HL-60 (cell line): ENCODE measurements around the gene STRA6.

Experiments used
- DNase-seq, 2 experiments: peaks; one replicate each; pipeline ENCODE4 v3.0.0-alpha.2; 2010 to 2020; ENCODE audit warnings: low read depth in 1 of 2, low spot score in 1 of 2
- H3K27ac ChIP-seq: fragments of 250-450 bp; sonication (Bioruptor Pico); replicated peaks from 2 replicates; pipeline ENCODE4 v1.5.1; 2020; ENCODE audit warnings: mild to moderate bottlenecking, moderate library complexity
- H3K27me3 ChIP-seq: fragments of 250-450 bp; sonication (Bioruptor Pico); 2 replicates; pipeline ENCODE4 v1.5.1; 2021; ENCODE audit warnings: mild to moderate bottlenecking, moderate library complexity; ENCODE audit not compliant: insufficient read depth, poor library complexity, severe bottlenecking
- H3K4me3 ChIP-seq: replicated peaks from 2 replicates; pipeline ENCODE4 v1.5.1; 2011; ENCODE audit warnings: mild to moderate bottlenecking, control low read depth, low read length; ENCODE audit not compliant: insufficient read depth
- GABPA ChIP-seq: IDR thresholded peaks from 2 replicates; pipeline ENCODE4 v1.6.1; 2012; ENCODE audit warnings: low read depth
- POLR2AphosphoS5 ChIP-seq: IDR thresholded peaks from 2 replicates; pipeline ENCODE4 v1.6.1; 2012; ENCODE audit warnings: low read depth
- REST ChIP-seq: IDR thresholded peaks from 2 replicates; pipeline ENCODE4 v1.6.1; 2012; ENCODE audit warnings: low read depth; ENCODE audit not compliant: insufficient replicate concordance
- SPI1 ChIP-seq: IDR thresholded peaks from 2 replicates; pipeline ENCODE4 v1.6.1; 2012; ENCODE audit warnings: low read depth, mild to moderate bottlenecking, borderline replicate concordance
- long read RNA-seq: library from polyadenylated mRNA; unstranded; transcript quantifications from one replicate; pipeline ENCODE4 v2.0.0, GENCODE V29; 2020
- TF ChIP-seq, protein P1 (sequence below): IDR thresholded peaks from one replicate; pipeline ENCODE4 v1.5.1; 2011; ENCODE audit warnings: low read length, control low read depth, inconsistent platforms; ENCODE audit not compliant: insufficient read depth

STRA6 gene, protein sequence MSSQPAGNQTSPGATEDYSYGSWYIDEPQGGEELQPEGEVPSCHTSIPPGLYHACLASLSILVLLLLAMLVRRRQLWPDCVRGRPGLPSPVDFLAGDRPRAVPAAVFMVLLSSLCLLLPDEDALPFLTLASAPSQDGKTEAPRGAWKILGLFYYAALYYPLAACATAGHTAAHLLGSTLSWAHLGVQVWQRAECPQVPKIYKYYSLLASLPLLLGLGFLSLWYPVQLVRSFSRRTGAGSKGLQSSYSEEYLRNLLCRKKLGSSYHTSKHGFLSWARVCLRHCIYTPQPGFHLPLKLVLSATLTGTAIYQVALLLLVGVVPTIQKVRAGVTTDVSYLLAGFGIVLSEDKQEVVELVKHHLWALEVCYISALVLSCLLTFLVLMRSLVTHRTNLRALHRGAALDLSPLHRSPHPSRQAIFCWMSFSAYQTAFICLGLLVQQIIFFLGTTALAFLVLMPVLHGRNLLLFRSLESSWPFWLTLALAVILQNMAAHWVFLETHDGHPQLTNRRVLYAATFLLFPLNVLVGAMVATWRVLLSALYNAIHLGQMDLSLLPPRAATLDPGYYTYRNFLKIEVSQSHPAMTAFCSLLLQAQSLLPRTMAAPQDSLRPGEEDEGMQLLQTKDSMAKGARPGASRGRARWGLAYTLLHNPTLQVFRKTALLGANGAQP
- long read RNA-seq: 0 reads

- TF ChIP-seq REST (no peak), POLR2AphosphoS5 (no peak), GABPA (no peak), SPI1 (no peak)
- TF ChIP-seq, protein P1, sequence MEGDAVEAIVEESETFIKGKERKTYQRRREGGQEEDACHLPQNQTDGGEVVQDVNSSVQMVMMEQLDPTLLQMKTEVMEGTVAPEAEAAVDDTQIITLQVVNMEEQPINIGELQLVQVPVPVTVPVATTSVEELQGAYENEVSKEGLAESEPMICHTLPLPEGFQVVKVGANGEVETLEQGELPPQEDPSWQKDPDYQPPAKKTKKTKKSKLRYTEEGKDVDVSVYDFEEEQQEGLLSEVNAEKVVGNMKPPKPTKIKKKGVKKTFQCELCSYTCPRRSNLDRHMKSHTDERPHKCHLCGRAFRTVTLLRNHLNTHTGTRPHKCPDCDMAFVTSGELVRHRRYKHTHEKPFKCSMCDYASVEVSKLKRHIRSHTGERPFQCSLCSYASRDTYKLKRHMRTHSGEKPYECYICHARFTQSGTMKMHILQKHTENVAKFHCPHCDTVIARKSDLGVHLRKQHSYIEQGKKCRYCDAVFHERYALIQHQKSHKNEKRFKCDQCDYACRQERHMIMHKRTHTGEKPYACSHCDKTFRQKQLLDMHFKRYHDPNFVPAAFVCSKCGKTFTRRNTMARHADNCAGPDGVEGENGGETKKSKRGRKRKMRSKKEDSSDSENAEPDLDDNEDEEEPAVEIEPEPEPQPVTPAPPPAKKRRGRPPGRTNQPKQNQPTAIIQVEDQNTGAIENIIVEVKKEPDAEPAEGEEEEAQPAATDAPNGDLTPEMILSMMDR: no peak
- Histone ChIP-seq H3K4me3 (no peak within 1 kb of the TSS), H3K27me3 (peaks cover 3% of the 10 kb centered on the region), H3K27ac (no peak within 1 kb of the TSS)
- no peak for DNase-seq
Measured at GRCh38 chr15:74202452-74203401, at the start of gene STRA6. STRA6 (minus strand) TSS chr15:74202787; CDS start chr15:74202267, 520 bp downstream.

- Histone ChIP-seq H3K4me3 (no peak overlapping the region), H3K27me3 (peaks cover 4% of the 10 kb centered on the region), H3K27ac (no peak overlapping the region)
- TF ChIP-seq GABPA: no peak
- no peak for TF ChIP-seq POLR2AphosphoS5
- TF ChIP-seq, protein P1: no peak
- no peak for TF ChIP-seq REST
- TF ChIP-seq SPI1: no peak
- no peak for DNase-seq
Measured at GRCh38 chr15:74252291-74252690, 49.7 kb upstream of the STRA6 start.

DNA sequence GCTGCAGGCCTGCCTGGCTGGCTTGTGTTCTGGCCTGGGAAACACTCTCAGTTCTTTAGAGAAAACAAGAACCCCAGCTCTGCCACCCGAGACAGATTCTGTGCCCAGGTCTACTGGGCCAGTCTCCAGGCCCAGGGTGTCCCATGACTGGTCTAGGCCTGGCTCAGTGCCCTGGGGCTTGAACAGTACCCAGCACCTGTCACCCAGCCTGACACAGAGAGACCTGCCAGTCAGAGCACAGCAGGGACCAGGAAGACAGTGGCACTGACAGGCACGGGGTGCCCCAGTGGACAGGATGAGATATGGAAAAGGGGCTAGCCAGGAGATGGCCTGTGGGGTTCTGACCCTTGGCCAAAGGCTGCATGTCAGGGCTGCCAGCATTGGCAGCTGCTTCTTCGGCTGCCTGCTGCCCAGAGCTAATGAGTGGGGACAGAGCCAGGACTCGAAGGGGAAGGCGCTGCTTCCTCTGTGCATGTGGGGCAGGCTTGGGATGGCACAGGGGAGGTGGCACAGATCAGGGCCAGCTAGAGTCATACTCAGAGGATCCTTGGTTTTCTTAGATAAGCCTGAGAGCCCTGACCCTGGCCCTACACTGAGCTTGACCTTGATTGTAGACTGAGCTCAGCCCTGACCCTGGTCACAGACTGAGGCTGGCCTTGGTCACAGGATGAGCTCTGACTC lies 48.7 kb upstream of the STRA6 start:
- Histone ChIP-seq H3K4me3 (no peak overlapping the region), H3K27ac (no peak overlapping the region), H3K27me3 (peaks cover 4% of the 10 kb centered on the region)
- TF ChIP-seq GABPA: no peak
- TF ChIP-seq, protein P1: no peak
- no peak for TF ChIP-seq REST
- DNase-seq: no peak
